Transverse colon (tissue), 4 donors: ENCODE data around the gene TTBK1. TPM values are rescaled to one million over a fixed set of nuclear protein-coding genes. Genes with fewer than 3 reads are reported as not detected.
A peak's percentile ranks its signal among the peaks of the same experiment; 100 is the strongest.

Experiments used
- DNase-seq: peaks from one replicate; pipeline ENCODE4 v3.0.0-alpha.2; 2019
- H3K27ac ChIP-seq, 4 donors: fragments of 200-600 bp; sonication (generic); 2 replicates each; pipeline ENCODE4 v1.5.1; 2016 to 2018; ENCODE audit warnings: inconsistent platforms in 4 of 4
- H3K27me3 ChIP-seq: fragments of 200-600 bp; sonication (generic); 2 replicates; pipeline ENCODE4 v1.5.1; 2017; ENCODE audit warnings: inconsistent platforms
- H3K36me3 ChIP-seq, 4 donors: fragments of 200-600 bp; sonication (generic); 2 replicates each; pipeline ENCODE4 v1.5.1; 2017 to 2019; ENCODE audit warnings: inconsistent platforms in 4 of 4
- H3K4me1 ChIP-seq, 4 donors: fragments of 200-600 bp; sonication (generic); 2 replicates each; pipeline ENCODE4 v1.5.1; 2017 to 2020; ENCODE audit warnings: inconsistent platforms in 4 of 4
- H3K4me3 ChIP-seq, 4 donors: fragments of 200-600 bp; sonication (generic); 1 replicate in 1 of 4; 2 replicates in 3 of 4; pipeline versions ENCODE4 v1.5.1 to v1.6.1; 2017 to 2019; ENCODE audit warnings: inconsistent platforms in 4 of 4
- H3K9me3 ChIP-seq, 2 donors: fragments of 200-600 bp; sonication (generic); 2 replicates each; pipeline ENCODE4 v1.5.1; 2017 to 2019; ENCODE audit warnings: inconsistent platforms in 2 of 2
- CTCF ChIP-seq, 5 experiments: fragments of 200-600 bp in 3 of 5; fragments of 450-650 bp in 2 of 5; sonication (generic) in 3 of 5; IDR thresholded peaks; 1 replicate in 2 of 5; 2 replicates in 3 of 5; pipeline ENCODE4 v1.5.1; 2016 to 2017; ENCODE audit warnings: antibody characterized with exemption in 5 of 5, inconsistent platforms in 3 of 5, mild to moderate bottlenecking in 2 of 5, moderate library complexity in 1 of 5
- EP300 ChIP-seq: sonication (generic); formaldehyde crosslinking; IDR thresholded peaks from one replicate; pipeline ENCODE4 v1.6.1; 2017; ENCODE audit warnings: antibody characterized with exemption, low read depth
- POLR2A ChIP-seq: fragments of 450-650 bp; IDR thresholded peaks from one replicate; pipeline ENCODE4 v1.6.1; 2016; ENCODE audit warnings: antibody characterized with exemption, mild to moderate bottlenecking, moderate library complexity
- POLR2AphosphoS5 ChIP-seq, 3 donors: sonication (generic); formaldehyde crosslinking; IDR thresholded peaks; one replicate each; pipeline ENCODE4 v1.6.1; 2016; ENCODE audit warnings: antibody characterized with exemption in 3 of 3
- WGBS, 2 donors: methylation state at CpG; one replicate each; pipeline ENCODE4 v1.1.5; 2018; ENCODE audit warnings: low coverage in 1 of 2; 5-methylcytosine and 5-hydroxymethylcytosine counted together
- in situ Hi-C, 4 donors: fragments of 200-750 bp; cut with MboI; loops; one replicate each; pipeline versions ENCODE4 v1.15.0 to v1.15.1; 2017; ENCODE audit warnings: low sequenced_read_pairs in 3 of 4, low pct_ligation_motif_present in 1 of 4, low pct_unique_long_range_greater_than_20kb in 1 of 4
- intact Hi-C: fragments of 100-400 bp; cut with DNase I; formaldehyde crosslinking; loops from one replicate; pipeline ENCODE4 v1.15.1; 2023; ENCODE audit warnings: low total_unique reads
- total RNA-seq, 4 donors: library from RNA; depleted of rRNA; stranded (reverse); fragments of >200 nt; gene quantifications; one replicate each; pipeline ENCODE4 v1.1.0, GENCODE V29; 2016

The TTBK1 gene
- total RNA-seq, 4 donors from 2014 or later, result 0.20 to 1.1 (median 0.36) TPM

DNA sequence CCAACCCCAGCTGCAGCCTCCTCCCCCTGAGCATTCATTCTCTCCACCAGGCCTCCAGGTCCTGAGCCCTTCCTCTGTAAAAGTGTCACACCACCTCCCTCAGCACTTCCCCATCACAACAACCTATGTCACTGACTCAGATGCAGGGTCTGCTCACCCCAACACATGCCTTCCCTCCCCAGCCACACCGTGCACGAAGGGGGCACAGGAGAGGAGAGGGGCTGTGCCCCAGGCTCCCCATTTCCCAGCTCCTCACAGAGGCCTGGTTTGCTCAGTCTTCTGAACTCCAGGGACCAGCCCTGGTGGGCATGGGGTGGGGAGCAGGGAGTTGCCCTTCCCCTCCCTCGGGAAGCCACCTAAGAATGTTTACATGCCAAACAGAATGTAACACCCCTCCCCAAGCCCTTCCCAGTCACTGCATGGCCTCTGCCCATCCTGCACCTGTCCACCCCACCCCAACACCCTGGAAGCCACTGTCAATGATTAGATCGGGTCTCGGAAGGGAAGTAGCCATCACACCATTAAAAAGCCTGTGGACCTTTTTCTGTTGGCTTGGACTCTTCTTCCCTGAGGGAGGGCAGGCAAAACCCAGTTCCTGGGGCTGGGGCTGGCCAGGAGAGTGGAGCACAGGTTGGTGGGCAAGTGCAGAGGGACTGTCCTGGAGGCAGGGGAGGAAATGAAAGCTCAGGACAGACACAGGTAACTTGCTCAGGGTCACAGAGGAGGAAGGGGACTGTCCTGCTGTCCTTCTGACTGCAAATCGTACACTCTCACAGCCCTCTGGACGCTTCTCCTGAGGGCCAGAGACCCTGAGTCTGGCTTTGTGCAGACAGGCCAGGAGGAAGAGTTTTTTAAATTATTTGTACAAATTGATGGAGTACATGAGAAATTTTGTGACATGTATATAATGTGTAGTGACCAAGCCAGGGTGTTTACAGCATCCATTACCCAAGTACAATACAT lies 44.7 kb downstream of the TTBK1 start:
- TF ChIP-seq CTCF (IDR thresholded peaks at IDR 0.05) (no peak), POLR2A (no peak), EP300 (no peak), POLR2AphosphoS5 (IDR thresholded peaks at IDR 0.05) (no peak)
- in situ Hi-C loops, result no loop called here
- intact Hi-C loops, result no loop called here
- peak; percentile 36 for DNase-seq
- H3K9me3 ChIP-seq, result no peaks in the 10 kb centered on the region
- H3K27ac ChIP-seq, result peak overlapping the region in 3 of 4 donors; percentile 14 to 56 (median 25)
- H3K36me3 ChIP-seq, result no peaks in the 10 kb centered on the region
- H3K4me1 ChIP-seq, result peaks cover 6 to 38% (median 17%) of the 10 kb centered on the region in 4 donors
- H3K4me3 ChIP-seq, result no peak overlapping the region
- 64 to 80% methylated on average over 1 to 7 of the region's 7 CpGs for WGBS, 2 donors
- H3K27me3 ChIP-seq, result peaks cover 13% of the 10 kb centered on the region

- in situ Hi-C loops, result no loop called here
Observed at GRCh38 chr6:43290339-43290904, 47.1 kb downstream of the TTBK1 start.

GRCh38 chr6:43290905-43291355 lies 47.6 kb downstream of the TTBK1 start:
- H3K4me1 ChIP-seq, result peaks cover 6 to 38% (median 17%) of the 10 kb centered on the region in 4 donors
- H3K4me3 ChIP-seq, result no peak overlapping the region
- intact Hi-C loops (no loop called here), in situ Hi-C loops (no loop called here)
- no peaks in the 10 kb centered on the region for H3K9me3 ChIP-seq
- H3K27ac ChIP-seq, result peak overlapping the region; percentile 34 to 67 (median 62)
- no peaks in the 10 kb centered on the region for H3K36me3 ChIP-seq
- DNase-seq, result no peak
- 66 to 100% methylated on average over 1 to 6 of the region's 6 CpGs for WGBS, 2 donors
- peaks cover under 1% of the 10 kb centered on the region for H3K27me3 ChIP-seq
- no peak for TF ChIP-seq EP300
- TF ChIP-seq POLR2AphosphoS5 (IDR thresholded peaks at IDR 0.05), result no peak
- no peak for TF ChIP-seq CTCF (IDR thresholded peaks at IDR 0.05)
- TF ChIP-seq POLR2A, result no peak

More at GRCh38 chr6:43290339-43290904, 47.1 kb downstream of the TTBK1 start:
- no peak for DNase-seq
- 51% methylated on average over 3 of the region's 3 CpGs; no CpG with 5 or more reads in 1 of the 2 donors for WGBS, 2 donors
- Histone ChIP-seq H3K27me3 (peaks cover 6% of the 10 kb centered on the region), H3K27ac (peak overlapping the region; percentile 34 to 67 (median 62)), H3K4me3 (no peak overlapping the region), H3K9me3 (no peaks in the 10 kb centered on the region), H3K4me1 (peaks cover 6 to 38% (median 17%) of the 10 kb centered on the region in 4 donors), H3K36me3 (no peaks in the 10 kb centered on the region)
- intact Hi-C loops, result no loop called here
- no peak for TF ChIP-seq EP300
- TF ChIP-seq CTCF (IDR thresholded peaks at IDR 0.05), result no peak
- no peak for TF ChIP-seq POLR2A
- no peak for TF ChIP-seq POLR2AphosphoS5 (IDR thresholded peaks at IDR 0.05)

DNA sequence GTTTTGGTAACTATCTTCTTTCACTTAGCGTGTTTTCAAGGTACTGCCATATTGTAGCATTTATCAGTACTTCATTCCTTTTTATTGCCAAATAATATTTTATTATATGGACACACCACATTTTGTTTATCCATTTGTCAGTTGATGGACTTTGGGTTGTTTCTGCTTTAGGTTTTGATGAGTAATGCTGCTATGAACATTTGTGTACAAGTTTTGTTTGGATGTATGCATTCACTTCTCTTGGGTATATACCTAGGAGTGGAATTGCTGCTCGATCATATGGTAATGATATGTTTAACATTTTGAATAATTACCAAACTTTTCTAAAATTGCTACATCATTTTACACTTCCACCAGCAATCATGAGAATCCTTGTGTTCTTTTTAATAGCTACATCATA lies 48.4 kb downstream of the TTBK1 start:
- Histone ChIP-seq H3K4me1 (peaks cover 6 to 38% (median 17%) of the 10 kb centered on the region in 4 donors), H3K9me3 (no peaks in the 10 kb centered on the region), H3K36me3 (no peaks in the 10 kb centered on the region), H3K27me3 (no peaks in the 10 kb centered on the region), H3K27ac (peak overlapping the region in 3 of 4 donors; percentile 59 to 67 (median 66)), H3K4me3 (no peak overlapping the region)
- TF ChIP-seq POLR2AphosphoS5 (IDR thresholded peaks at IDR 0.05), result peak in 1 of 3 donors; percentile 29
- TF ChIP-seq POLR2A, result no peak
- no peak for TF ChIP-seq CTCF (IDR thresholded peaks at IDR 0.05)
- TF ChIP-seq EP300, result peak; percentile 58
- WGBS, 2 donors, result 68 to 74% methylated on average over 2 of the region's 2 CpGs
- in situ Hi-C loops (no loop called here), intact Hi-C loops (no loop called here)
- no peak for DNase-seq
